Thyroid gland (tissue), 4 donors: Measurements from ENCODE around the gene CD8A. TPM values are rescaled to one million over a fixed set of nuclear protein-coding genes. Genes with fewer than 3 reads are reported as not detected.

Source experiments
- DNase-seq, 2 donors: peaks; one replicate each; pipeline ENCODE4 v3.0.0-alpha.2; 2019
- H3K27ac ChIP-seq, 3 donors: fragments of 200-600 bp; sonication (generic); 1 replicate in 2 of 3; 2 replicates in 1 of 3; pipeline ENCODE4 v1.5.1; 2016 to 2019; ENCODE audit warnings: mild to moderate bottlenecking in 1 of 3, moderate library complexity in 1 of 3
- H3K27me3 ChIP-seq: fragments of 200-600 bp; sonication (generic); one replicate; pipeline ENCODE4 v1.5.1; 2019
- H3K36me3 ChIP-seq, 2 donors: fragments of 200-600 bp; sonication (generic); one replicate each; pipeline ENCODE4 v1.5.1; 2016 to 2019
- H3K4me1 ChIP-seq, 2 donors: fragments of 200-600 bp; sonication (generic); one replicate each; pipeline ENCODE4 v1.5.1; 2017 to 2019
- H3K4me3 ChIP-seq, 3 donors: fragments of 200-600 bp; sonication (generic); replicated peaks in 1 of 3; 1 replicate in 2 of 3; 2 replicates in 1 of 3; pipeline ENCODE4 v1.5.1; 2016; ENCODE audit warnings: mild to moderate bottlenecking in 1 of 3
- H3K9me3 ChIP-seq: fragments of 200-600 bp; sonication (generic); one replicate; pipeline ENCODE4 v1.5.1; 2017
- POLR2A ChIP-seq, 2 donors: fragments of 450-650 bp; IDR thresholded peaks; one replicate each; pipeline ENCODE4 v1.6.1; 2017; ENCODE audit warnings: antibody characterized with exemption in 2 of 2, mild to moderate bottlenecking in 2 of 2, moderate library complexity in 1 of 2
- WGBS, 2 donors: methylation state at CpG; one replicate each; pipeline ENCODE4 v1.1.5; 2017; 5-methylcytosine and 5-hydroxymethylcytosine counted together
- intact Hi-C: fragments of 100-400 bp; cut with DNase I; formaldehyde crosslinking; loops from one replicate; pipeline ENCODE4 v1.15.1; 2023
- total RNA-seq, 4 donors: library from RNA; depleted of rRNA; stranded (reverse); fragments of >200 nt; gene quantifications; one replicate each; pipeline ENCODE4 v1.2.3, GENCODE V29; 2016
- TF ChIP-seq, protein P1 (sequence below), 6 experiments: fragments of 200-600 bp in 3 of 6; fragments of 450-650 bp in 3 of 6; sonication (generic) in 3 of 6; IDR thresholded peaks; one replicate each; pipeline ENCODE4 v1.5.1; 2016 to 2019; ENCODE audit warnings: antibody characterized with exemption in 6 of 6, mild to moderate bottlenecking in 2 of 6, inconsistent platforms in 1 of 6, moderate library complexity in 1 of 6

The CD8A gene
- total RNA-seq, 4 donors from 2014 or later = 1.2 to 4.3 (median 2.3) TPM

DNA sequence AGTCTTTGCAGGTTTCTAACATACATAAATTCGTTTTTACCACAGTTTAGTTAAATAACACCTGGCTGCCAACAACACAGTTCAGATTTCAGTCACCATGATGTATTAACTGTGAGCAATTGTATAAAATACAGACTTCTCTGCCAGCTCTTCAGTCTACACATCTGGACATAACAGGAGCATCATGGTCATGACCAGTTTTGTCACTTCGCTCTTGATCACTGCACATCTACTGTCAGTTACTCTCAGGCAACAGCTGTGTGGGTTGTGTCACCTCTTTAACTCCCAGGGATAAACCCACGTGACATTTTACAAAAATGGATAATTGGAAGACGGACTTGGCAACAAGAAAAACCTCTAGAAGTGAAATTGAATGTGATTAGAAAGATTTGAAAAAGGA is 30.3 kb downstream of the CD8A start:
- Histone ChIP-seq H3K36me3 (no peaks in the 10 kb centered on the region), H3K4me1 (no peaks in the 10 kb centered on the region), H3K4me3 (no peak overlapping the region), H3K27ac (no peak overlapping the region), H3K9me3 (no peaks in the 10 kb centered on the region), H3K27me3 (no peaks in the 10 kb centered on the region)
- intact Hi-C loops = no loop called here
- no peak for DNase-seq
- WGBS, 2 donors = 94 to 95% methylated on average over 4 of the region's 4 CpGs
- TF ChIP-seq POLR2A (IDR thresholded peaks at IDR 0.05) = no peak
- TF ChIP-seq, protein P1, sequence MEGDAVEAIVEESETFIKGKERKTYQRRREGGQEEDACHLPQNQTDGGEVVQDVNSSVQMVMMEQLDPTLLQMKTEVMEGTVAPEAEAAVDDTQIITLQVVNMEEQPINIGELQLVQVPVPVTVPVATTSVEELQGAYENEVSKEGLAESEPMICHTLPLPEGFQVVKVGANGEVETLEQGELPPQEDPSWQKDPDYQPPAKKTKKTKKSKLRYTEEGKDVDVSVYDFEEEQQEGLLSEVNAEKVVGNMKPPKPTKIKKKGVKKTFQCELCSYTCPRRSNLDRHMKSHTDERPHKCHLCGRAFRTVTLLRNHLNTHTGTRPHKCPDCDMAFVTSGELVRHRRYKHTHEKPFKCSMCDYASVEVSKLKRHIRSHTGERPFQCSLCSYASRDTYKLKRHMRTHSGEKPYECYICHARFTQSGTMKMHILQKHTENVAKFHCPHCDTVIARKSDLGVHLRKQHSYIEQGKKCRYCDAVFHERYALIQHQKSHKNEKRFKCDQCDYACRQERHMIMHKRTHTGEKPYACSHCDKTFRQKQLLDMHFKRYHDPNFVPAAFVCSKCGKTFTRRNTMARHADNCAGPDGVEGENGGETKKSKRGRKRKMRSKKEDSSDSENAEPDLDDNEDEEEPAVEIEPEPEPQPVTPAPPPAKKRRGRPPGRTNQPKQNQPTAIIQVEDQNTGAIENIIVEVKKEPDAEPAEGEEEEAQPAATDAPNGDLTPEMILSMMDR (IDR thresholded peaks at IDR 0.05) = no peak

DNA sequence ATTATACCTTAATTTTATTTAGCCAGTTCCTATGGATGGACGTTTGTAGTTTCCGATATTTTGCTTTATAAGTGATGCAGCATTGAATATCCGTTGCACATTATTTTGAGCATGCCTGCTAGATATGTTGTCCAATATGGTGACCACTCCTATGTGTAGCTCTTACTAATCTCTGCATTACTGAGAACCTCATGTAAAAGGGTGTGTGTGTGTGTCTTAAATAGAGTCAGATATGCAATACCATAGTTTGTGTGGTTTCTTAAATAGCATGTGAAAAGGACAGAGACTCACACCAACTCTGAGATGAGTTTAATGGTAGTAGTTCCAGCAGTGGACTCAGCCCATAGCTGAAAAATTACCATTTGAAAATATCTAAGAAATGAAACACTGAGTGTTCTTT is 32.3 kb downstream of the CD8A start:
- no peaks in the 10 kb centered on the region for H3K27me3 ChIP-seq
- H3K36me3 ChIP-seq = no peaks in the 10 kb centered on the region
- TF ChIP-seq POLR2A (IDR thresholded peaks at IDR 0.05) = no peak
- TF ChIP-seq, protein P1 (IDR thresholded peaks at IDR 0.05) = no peak
- H3K27ac ChIP-seq = no peak overlapping the region
- no peak overlapping the region for H3K4me3 ChIP-seq
- no peaks in the 10 kb centered on the region for H3K4me1 ChIP-seq
- no peaks in the 10 kb centered on the region for H3K9me3 ChIP-seq
- intact Hi-C loops = no loop called here
- 92% methylated on average over 3 of the region's 3 CpGs for WGBS, 2 donors
- no peak for DNase-seq

GRCh38 chr2:86753606-86754005 is 37.1 kb downstream of the CD8A start:
- no peaks in the 10 kb centered on the region for H3K4me1 ChIP-seq
- no peak overlapping the region for H3K4me3 ChIP-seq
- no peaks in the 10 kb centered on the region for H3K9me3 ChIP-seq
- H3K36me3 ChIP-seq = no peaks in the 10 kb centered on the region
- H3K27ac ChIP-seq = no peak overlapping the region
- TF ChIP-seq, protein P1 (IDR thresholded peaks at IDR 0.05) = no peak
- no peak for TF ChIP-seq POLR2A (IDR thresholded peaks at IDR 0.05)
- intact Hi-C loops = no loop called here
- DNase-seq = no peak
- H3K27me3 ChIP-seq = no peaks in the 10 kb centered on the region

GRCh38 chr2:86752934-86753333 is 37.8 kb downstream of the CD8A start:
- intact Hi-C loops = no loop called here
- Histone ChIP-seq H3K36me3 (no peaks in the 10 kb centered on the region), H3K9me3 (no peaks in the 10 kb centered on the region), H3K4me1 (peaks cover 0 to under 1% of the 10 kb centered on the region in 2 donors), H3K4me3 (no peak overlapping the region), H3K27ac (no peak overlapping the region), H3K27me3 (no peaks in the 10 kb centered on the region)
- TF ChIP-seq, protein P1 (IDR thresholded peaks at IDR 0.05) = no peak
- no peak for TF ChIP-seq POLR2A (IDR thresholded peaks at IDR 0.05)
- WGBS, 2 donors = 94 to 99% methylated on average over 3 of the region's 3 CpGs
- no peak for DNase-seq

GRCh38 chr2:86751778-86752177 is 38.9 kb downstream of the CD8A start:
- peak; percentile 55 to 61 for DNase-seq
- no peaks in the 10 kb centered on the region for H3K36me3 ChIP-seq
- H3K27ac ChIP-seq = no peak overlapping the region
- H3K4me3 ChIP-seq = no peak overlapping the region
- WGBS, 2 donors = 21 to 29% methylated on average over 1 of the region's 1 CpG
- no peaks in the 10 kb centered on the region for H3K9me3 ChIP-seq
- no peaks in the 10 kb centered on the region for H3K27me3 ChIP-seq
- intact Hi-C loops = no loop called here
- TF ChIP-seq POLR2A (IDR thresholded peaks at IDR 0.05) = no peak
- TF ChIP-seq, protein P1 (IDR thresholded peaks at IDR 0.05) = no peak
- peaks cover 0 to 10% of the 10 kb centered on the region in 2 donors for H3K4me1 ChIP-seq
